ENCODE results near the gene WNK4. TPM values are rescaled to one million over a fixed set of nuclear protein-coding genes. Genes with fewer than 3 reads are reported as not detected.

Gene WNK4
- total RNA-seq, 1 donor from 2014 or later, result not detected

DNA sequence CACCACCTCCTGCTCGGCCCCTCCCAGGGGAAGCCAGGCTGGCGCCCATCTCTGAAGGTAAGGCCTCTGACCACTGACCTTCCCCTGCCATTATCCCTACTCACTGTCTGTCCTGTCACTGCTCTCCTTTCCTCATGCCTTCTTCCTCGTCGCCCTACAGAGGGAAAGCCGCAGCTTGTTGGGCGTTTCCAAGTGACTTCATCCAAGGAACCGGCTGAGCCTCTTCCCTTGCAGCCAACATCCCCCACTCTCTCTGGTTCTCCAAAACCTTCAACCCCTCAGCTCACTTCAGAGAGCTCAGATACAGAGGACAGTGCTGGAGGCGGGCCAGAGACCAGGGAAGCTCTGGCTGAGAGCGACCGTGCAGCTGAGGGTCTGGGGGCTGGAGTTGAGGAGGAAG lies 15.1 kb downstream of the WNK4 start:
- H3F3A ChIP-seq (ENCODE audit: low read depth), result no peaks in the 10 kb centered on the region
- peak overlapping the region; percentile 52 for H3K4me3 Mint-ChIP-seq

DNA sequence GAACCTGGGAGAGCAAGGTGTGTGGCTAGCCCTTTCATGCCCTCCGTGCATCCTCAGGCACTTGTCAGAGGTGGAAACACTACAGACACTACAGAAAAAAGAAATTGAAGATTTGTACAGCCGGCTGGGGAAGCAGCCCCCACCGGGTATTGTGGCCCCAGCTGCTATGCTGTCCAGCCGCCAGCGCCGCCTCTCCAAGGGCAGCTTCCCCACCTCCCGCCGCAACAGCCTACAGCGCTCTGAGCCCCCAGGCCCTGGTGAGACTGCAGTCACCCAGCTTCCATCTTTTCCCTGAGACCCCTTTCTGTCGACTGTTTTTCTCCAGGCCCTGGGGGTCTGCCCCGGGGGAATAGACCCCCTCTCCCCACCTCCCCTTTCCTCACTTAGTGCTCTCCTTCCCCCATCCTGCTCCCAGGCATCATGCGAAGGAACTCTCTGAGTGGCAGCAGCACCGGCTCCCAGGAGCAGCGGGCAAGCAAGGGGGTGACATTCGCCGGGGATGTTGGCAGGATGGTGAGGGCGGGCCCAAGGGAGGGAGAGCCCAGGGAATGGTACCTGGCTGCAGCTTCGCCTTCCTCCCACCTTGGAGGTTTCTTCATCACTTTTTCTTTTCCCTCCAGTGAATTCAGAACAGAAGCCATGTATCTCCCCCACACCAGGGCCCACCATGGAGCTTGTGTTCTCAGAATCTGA lies 15.8 kb downstream of the WNK4 start:
- no peak overlapping the region for H3K27ac Mint-ChIP-seq
- peaks cover 9% of the 10 kb centered on the region for H3K4me1 Mint-ChIP-seq
- H3K9me3 Mint-ChIP-seq, result peaks cover 3% of the 10 kb centered on the region
- Histone ChIP-seq H3K79me2 (ENCODE audit: low read depth) (peaks cover 16% of the 10 kb centered on the region), H3K4me2 (no peak overlapping the region), H3K27ac (no peak overlapping the region), H2AFZ (replicated peaks) (no peak overlapping the region), H3F3A (ENCODE audit: low read depth) (no peaks in the 10 kb centered on the region), H3K36me3 (no peaks in the 10 kb centered on the region), H4K20me1 (ENCODE audit: low read depth) (no peaks in the 10 kb centered on the region), H3K27me3 (peaks cover 17% of the 10 kb centered on the region), H3K9ac (no peak overlapping the region), H3K4me1 (peaks cover 7% of the 10 kb centered on the region), H3K4me3 (no peak overlapping the region), H3K9me3 (ENCODE audit: low read depth) (no peaks in the 10 kb centered on the region)
- no peak for TF ChIP-seq EZH2 (IDR thresholded peaks at IDR 0.05)
- TF ChIP-seq, protein P1, sequence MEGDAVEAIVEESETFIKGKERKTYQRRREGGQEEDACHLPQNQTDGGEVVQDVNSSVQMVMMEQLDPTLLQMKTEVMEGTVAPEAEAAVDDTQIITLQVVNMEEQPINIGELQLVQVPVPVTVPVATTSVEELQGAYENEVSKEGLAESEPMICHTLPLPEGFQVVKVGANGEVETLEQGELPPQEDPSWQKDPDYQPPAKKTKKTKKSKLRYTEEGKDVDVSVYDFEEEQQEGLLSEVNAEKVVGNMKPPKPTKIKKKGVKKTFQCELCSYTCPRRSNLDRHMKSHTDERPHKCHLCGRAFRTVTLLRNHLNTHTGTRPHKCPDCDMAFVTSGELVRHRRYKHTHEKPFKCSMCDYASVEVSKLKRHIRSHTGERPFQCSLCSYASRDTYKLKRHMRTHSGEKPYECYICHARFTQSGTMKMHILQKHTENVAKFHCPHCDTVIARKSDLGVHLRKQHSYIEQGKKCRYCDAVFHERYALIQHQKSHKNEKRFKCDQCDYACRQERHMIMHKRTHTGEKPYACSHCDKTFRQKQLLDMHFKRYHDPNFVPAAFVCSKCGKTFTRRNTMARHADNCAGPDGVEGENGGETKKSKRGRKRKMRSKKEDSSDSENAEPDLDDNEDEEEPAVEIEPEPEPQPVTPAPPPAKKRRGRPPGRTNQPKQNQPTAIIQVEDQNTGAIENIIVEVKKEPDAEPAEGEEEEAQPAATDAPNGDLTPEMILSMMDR (IDR thresholded peaks at IDR 0.05), result no peak
- TF ChIP-seq EZH2phosphoT487 (IDR thresholded peaks at IDR 0.05), result no peak
- DNase-seq (ENCODE audit: low spot score), result no peak
- H3K27me3 Mint-ChIP-seq (ENCODE audit: insufficient read depth, low read depth), result peaks cover 21% of the 10 kb centered on the region
- peak overlapping the region; percentile 75 for H3K4me3 Mint-ChIP-seq
- peaks cover 14% of the 10 kb centered on the region for H3K36me3 Mint-ChIP-seq

More for the DNA sequence above, 15.1 kb downstream of the WNK4 start:
- no peak overlapping the region for H3K9ac ChIP-seq
- Mint-ChIP-seq H3K9me3 (peaks cover 3% of the 10 kb centered on the region), H3K36me3 (peaks cover 14% of the 10 kb centered on the region), H3K27ac (no peak overlapping the region), H3K27me3 (ENCODE audit: insufficient read depth, low read depth) (peaks cover 21% of the 10 kb centered on the region), H3K4me1 (peaks cover 9% of the 10 kb centered on the region)
- no peaks in the 10 kb centered on the region for H3K36me3 ChIP-seq
- no peak overlapping the region for H3K4me2 ChIP-seq
- H3K4me3 ChIP-seq, result no peak overlapping the region
- H3K27me3 ChIP-seq, result peaks cover 14% of the 10 kb centered on the region
- H3K27ac ChIP-seq, result no peak overlapping the region
- no peak overlapping the region for H2AFZ ChIP-seq (replicated peaks)
- no peak for DNase-seq (ENCODE audit: low spot score)
- TF ChIP-seq EZH2 (IDR thresholded peaks at IDR 0.05), result no peak
- TF ChIP-seq, protein P1 (IDR thresholded peaks at IDR 0.05), result no peak
- no peaks in the 10 kb centered on the region for H3K9me3 ChIP-seq (ENCODE audit: low read depth)
- H4K20me1 ChIP-seq (ENCODE audit: low read depth), result no peaks in the 10 kb centered on the region
- peaks cover 16% of the 10 kb centered on the region for H3K79me2 ChIP-seq (ENCODE audit: low read depth)
- peaks cover 7% of the 10 kb centered on the region for H3K4me1 ChIP-seq

DNA sequence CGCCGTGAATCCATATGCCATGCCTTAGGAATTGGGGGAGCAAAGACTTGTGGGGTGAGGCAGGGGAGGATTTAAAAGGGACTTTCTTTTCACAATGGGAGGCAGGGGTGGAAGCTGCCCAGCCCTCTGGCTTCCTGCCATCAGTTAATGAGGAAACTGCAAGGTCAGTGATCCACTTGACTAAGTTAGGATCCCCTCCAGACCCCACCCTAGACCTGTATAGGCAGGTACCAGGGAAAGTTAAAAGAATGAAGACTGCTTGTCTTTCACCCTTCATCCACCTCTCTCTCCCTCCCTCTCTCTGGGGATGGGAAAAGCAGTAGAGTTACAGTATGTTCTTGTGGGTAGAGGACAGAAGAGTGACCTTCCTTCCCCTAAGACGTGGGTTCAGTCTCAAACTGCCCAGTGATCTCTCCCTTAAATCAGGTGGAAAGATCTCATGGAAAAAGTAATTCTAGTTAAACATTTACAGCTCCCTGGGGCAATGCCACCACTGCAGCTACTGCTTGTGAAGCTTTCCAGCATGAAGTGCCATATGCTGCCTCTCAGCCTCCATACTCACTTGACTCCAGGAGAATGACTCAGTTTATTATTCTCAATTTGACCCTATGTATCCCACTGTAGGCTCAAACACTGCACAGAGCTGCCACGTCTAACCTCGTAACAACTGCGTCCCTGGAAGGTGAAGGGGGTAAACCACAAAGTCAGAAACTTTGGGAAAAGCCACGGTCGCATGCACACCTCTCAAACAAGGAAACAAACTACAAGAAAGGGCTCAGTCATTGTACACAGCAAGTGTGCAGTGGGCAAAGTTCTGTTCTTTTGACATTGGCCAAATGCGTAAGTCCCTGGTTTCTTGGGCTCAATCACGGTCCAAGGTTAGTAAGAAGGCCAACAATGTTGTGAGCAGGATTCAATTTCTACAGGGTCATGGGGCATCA lies 16.9 kb downstream of the WNK4 start:
- no peak overlapping the region for H2AFZ ChIP-seq (replicated peaks)
- peaks cover 16% of the 10 kb centered on the region for H3K79me2 ChIP-seq (ENCODE audit: low read depth)
- peaks cover 24% of the 10 kb centered on the region for H3K27me3 ChIP-seq
- no peak for TF ChIP-seq EZH2 (IDR thresholded peaks at IDR 0.05)
- TF ChIP-seq, protein P1 (IDR thresholded peaks at IDR 0.05), result no peak
- no peak for TF ChIP-seq EZH2phosphoT487 (IDR thresholded peaks at IDR 0.05)
- H3K27ac Mint-ChIP-seq, result no peak overlapping the region
- H3K36me3 Mint-ChIP-seq, result peaks cover 14% of the 10 kb centered on the region
- H3K9me3 ChIP-seq (ENCODE audit: low read depth), result no peaks in the 10 kb centered on the region
- peaks cover 20% of the 10 kb centered on the region for H3K27me3 Mint-ChIP-seq (ENCODE audit: insufficient read depth, low read depth)
- H4K20me1 ChIP-seq (ENCODE audit: low read depth), result no peaks in the 10 kb centered on the region
- H3K4me3 ChIP-seq, result peak overlapping the region; percentile 87
- peaks cover 3% of the 10 kb centered on the region for H3K9me3 Mint-ChIP-seq
- H3K4me1 ChIP-seq, result peaks cover 7% of the 10 kb centered on the region
- no peak overlapping the region for H3K27ac ChIP-seq
- peak overlapping the region; percentile 73 for H3K9ac ChIP-seq
- peak overlapping the region; percentile 92 for H3K4me2 ChIP-seq
- no peaks in the 10 kb centered on the region for H3K36me3 ChIP-seq
- H3K4me3 Mint-ChIP-seq, result peak overlapping the region; percentile 95
- H3F3A ChIP-seq (ENCODE audit: low read depth), result no peaks in the 10 kb centered on the region
- DNase-seq (ENCODE audit: low spot score), result no peak
- peaks cover 9% of the 10 kb centered on the region for H3K4me1 Mint-ChIP-seq
